ENCODE results near the gene UPK1A. TPM values are rescaled to one million over a fixed set of nuclear protein-coding genes. Genes with fewer than 3 reads are reported as not detected.

The UPK1A gene
- polyA plus RNA-seq (ENCODE audit: insufficient read length in 10 of 10): 1 to 10 TPM in 2 of 10 donors, not detected in 8; 6.1 to 6.5 TPM
- long read RNA-seq, donor 1: 0 reads
- long read RNA-seq, donor 2: 0 reads
- long read RNA-seq, donor 3: 0 reads
- long read RNA-seq, donor 4: 0 reads
- long read RNA-seq, donor 5: 0 reads
- long read RNA-seq, donor 6: 0 reads
- long read RNA-seq, donor 7: 0 reads
- long read RNA-seq, donor 8, partial matches to known transcripts: 0 of 2 reads
- long read RNA-seq, donor 8, other reads (novel, unspliced or antisense): 0 of 2 reads
- long read RNA-seq, donor 9: 0 reads

DNA sequence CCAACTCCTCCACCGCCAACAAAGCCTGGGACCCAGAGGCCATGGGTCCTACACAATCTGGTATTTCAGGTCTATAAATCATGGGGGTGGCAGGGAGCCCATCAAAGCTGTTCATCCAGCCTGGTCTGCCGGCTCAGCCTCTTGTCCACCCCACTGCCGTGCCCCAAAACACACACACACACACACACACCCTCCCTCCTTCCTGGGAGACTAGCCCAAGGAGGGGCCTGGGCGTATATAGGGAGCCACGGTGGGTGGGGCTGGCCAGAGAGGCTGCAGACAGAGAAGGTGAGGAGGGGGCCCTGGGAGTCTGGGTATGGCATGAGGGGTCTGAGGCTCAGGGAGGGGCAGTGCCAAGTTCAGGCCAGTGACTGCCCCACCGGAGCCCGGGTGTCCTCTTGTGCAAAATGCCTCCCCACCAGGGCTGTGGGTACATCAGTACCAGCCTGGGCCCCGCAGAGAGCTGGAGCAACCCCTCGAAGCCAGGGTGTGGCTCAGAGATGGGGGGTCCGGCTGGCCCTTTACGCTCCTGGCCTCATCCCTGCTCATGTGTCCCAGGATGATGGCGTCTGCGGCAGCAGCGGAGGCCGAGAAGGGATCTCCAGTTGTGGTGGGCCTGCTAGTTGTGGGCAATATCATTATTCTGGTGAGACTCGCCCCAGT, at the start of gene UPK1A:
Gene UPK1A, plus strand, starts transcription at position 267 of the 663 bp plus-strand sequence. Its CDS starts 296 bp downstream, at position 563.
- no peak for DNase-seq

DNA sequence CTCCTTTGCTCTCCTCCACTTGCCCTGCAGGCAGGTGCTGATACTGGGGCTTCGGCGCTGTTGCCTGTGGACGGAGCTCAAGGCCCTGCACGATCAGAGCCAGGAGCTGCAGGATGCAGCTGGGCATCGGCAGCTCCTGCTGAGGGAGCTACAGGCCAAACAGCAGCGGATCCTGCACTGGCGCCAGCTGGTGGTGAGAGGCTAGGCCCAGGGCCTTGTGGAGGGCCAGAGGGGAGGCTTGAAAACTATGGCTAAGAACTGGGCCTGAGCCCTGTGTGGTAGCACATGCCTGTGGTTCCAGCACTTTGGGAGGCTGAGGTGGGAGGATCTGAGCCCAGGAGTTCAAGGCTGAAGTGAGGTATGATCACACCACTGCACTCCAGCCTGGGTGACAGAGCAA, 47.5 kb upstream of the UPK1A start:
- no peak for DNase-seq

DNA sequence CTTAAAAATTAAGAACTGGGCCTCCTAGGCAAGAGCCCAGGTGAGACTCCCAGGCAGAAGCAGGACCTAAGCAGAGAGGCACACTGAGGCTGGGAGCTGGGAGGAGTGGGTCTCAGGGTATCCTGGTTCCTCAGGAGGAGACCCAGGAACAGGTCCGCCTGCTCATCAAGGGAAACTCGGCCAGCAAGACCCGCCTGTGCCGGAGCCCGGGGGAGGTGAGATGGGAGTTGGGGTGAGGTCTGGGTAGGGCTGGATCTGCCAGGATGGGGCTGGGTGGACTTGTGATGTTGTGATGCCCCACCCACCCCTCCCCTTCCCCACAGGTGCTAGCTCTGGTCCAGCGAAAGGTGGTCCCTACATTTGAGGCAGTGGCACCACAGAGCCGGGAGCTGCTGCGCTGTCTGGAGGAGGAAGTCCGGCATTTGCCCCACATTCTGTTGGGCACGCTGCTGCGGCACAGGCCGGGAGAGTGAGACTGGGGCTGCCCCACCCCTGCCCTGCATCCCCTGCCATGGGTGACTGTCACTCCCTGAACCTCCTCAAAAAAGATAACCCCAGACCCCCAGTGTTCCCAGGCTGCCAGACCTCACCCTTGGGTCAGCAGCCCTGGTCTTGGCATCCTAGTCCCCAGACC, 46.9 kb upstream of the UPK1A start:
- no peak for DNase-seq

DNA sequence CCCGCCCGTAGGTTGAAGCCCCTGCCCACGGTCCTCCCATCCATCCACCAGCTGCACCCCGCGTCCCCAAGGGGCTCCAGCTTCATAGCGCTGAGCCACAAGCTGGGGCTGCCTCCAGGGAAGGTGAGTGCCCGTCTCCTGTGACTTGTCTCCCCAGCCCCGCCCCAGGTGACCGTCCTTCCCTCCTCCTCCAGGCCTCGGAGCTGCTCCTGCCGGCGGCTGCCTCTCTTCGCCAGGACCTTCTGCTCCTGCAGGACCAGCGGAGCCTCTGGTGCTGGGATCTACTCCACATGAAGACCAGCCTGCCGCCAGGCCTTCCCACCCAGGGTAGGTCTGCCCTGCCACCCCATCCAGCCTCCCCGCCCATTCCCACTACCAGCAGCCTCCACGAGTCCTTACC, 46.3 kb upstream of the UPK1A start:
- no peak for DNase-seq

DNA sequence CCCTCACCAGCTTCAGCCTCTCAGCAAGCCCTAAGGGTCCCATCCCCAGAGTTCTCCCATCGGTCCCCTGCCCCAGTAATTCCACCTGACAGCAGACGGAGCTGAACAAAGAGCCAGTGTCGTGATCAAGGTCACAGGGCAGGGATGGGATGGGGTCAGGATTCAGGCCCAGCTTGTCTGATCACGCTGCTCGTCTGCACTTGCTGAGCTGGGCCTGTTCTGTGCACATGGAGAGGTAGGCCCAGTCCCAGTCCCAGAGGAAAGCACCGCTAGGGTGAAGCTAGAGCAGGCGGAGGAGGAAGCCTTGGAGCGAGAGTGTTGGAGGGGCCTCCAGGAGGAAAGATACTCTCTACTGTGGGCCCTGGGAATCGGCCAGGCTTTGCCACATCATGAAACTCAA, 44.6 kb upstream of the UPK1A start:
- no peak for DNase-seq

DNA sequence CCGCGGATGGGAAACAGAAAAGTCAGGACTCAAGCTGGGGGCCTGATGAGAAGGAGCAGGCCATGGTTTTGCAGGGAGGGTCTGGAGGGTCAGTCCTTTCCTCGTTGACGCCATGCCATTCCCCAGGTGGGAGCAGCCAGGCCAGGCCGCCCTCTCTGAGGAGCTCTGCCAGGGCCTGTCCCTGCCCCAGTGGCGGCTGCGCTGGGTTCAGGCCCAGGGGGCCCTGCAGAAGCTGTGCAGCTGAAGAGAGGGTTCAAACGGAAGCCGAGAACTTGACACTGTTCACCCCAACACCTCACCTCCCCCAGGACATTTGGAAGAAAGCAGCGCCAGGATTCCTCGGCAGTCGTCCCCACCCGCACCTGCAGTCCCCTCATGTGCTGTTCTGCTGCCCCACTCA, 43.6 kb upstream of the UPK1A start:
- no peak for DNase-seq

DNA sequence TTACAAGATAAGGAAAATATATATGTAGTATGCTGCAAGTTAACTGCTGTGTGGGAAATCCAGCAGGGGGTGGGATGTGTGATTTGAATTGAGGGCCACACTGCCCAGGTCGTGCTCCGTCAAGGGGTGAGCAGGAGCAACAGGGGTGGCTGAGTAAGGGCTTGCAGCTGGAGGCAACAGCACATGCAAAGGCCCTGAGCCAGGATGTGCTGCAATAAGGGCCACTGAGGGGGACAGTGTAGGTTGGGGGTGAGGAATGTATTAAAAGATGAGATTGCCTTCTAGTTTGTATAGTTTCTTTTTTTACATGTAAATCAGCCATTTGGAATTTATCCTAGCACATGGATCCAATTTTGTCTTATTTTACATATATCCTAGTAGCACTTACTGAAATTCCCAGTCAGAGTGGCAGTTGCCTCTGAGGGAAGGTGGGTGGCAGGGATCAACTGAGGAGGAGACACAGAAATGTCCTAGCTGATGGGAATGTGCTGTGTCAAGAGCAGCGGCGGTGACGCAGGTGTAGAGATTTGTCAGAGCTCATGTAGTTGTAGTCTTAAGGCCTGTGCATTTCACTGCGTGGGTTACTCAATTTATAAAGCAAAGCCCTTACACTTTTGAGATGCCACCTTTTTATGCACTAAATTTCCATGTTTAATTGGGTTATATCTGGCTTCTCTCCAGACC, 42.8 kb upstream of the UPK1A start:
- no peak for DNase-seq

DNA sequence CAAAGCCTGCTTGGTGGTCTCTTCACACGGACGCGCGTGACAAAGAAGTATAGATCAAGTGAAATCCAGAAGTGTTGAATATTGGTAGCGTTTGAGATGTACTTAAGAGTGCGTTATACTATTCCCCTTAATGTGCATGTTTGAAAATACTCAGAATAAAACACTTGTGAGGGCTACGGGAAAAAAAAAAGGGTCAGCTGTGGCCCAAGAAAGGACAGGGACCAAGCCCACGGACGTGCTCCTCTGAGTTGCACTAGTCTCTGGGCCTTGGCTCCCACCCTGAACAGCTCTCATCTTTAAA, 38.1 kb upstream of the UPK1A start:
- no peak for DNase-seq

DNA sequence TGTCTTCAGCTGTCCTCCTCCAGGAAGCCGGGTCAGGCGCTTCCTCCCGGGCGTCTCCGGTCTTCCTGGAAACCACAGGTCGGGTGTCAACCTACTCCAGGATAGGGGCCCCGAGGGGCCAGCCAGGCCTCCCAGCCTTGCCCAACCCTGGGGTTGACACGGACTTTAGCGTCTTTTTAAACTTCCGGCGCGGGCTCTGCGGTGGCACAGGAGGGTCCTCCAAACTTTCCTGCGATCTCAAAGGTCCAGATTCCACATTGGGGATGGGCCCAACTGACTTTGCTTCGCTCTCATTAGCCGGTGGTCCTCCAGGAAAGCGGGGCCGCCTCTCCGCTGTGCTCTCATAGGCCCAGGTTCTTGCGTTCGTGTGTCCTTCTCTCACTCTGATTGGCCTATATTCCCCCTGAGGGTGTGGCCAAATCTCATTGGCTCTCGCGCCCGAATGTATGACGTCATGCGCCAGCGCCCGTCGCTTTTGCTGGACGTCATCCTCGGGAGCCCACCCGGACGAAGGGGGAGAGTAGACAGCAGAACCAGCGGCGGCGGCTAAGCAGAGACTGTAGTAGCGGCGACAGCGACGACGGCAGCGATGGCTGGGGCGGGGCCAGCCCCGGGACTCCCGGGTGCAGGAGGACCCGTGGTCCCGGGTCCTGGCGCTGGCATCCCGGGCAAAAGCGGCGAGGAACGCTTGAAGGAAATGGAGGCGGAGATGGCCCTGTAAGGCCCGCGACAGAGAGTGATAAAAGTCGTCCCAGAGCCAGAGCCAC, 37.6 kb upstream of the UPK1A start, which contains the start of gene RBM42:
Gene RBM42, plus strand, starts transcription at position 472 of the 767 bp plus-strand sequence. Its CDS starts 118 bp downstream, at position 590.
- DNase-seq: peak; percentile 99 to 100 (median 99)

DNA sequence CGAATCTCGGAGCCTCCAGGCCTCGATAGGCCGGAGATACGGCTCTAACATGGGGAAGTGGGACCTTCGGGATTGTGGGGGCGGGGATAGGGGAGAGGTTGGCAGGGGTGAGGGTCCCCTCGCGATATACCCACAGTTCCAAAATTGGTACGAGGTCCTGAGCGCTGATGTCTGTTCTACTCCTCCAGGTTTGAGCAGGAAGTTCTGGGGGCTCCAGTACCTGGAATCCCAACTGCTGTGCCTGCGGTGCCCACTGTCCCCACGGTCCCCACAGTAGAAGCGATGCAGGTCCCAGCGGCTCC, 37.0 kb upstream of the UPK1A start:
- DNase-seq: no peak

DNA sequence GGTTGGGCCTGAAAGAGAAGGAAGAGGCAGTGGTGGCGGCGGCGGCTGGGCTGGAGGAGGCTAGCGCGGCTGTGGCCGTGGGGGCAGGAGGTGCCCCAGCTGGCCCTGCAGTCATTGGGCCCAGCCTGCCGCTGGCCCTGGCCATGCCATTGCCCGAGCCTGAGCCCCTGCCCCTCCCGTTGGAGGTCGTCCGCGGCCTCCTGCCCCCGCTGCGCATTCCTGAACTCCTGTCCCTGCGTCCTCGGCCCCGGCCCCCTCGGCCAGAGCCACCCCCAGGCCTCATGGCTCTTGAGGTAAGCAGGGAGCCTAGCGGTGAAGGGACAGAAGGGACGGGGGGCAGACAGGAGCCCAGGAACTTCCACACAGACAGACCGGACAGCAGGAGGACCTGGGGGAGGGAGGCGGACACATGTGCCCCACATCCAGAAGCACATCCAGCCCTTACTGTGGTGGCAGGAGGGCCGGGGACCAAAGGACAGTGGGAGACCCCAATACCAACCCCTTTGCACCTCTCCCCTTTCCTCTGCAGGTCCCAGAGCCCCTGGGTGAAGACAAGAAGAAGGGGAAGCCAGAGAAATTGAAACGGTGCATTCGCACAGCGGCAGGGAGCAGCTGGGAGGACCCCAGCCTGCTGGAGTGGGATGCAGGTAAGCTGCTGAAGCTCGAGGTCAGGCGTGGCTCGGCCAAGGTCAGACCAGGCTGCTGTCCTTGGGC, 32.4 kb upstream of the UPK1A start:
- DNase-seq: no peak

DNA sequence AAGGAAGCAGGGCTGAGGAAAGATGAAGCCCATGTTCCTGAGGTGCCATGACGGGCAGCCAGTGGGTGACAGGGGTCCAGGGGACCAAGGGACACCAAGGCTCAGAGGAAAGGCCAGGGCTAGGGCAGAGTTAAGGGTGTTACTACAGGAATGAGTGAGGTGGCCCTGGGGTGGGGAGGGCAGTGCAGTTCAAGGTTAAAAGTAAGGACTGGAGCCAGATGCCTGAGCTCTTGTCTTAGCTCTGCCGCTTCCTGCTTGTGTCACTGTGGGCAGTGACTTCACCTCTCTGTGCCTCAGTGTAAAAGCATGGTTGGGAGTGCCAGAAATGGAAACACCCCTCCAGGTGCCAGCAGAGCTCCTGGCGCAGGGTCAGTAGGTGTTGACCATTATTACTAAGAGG, 29.7 kb upstream of the UPK1A start:
- no peak for DNase-seq

DNA sequence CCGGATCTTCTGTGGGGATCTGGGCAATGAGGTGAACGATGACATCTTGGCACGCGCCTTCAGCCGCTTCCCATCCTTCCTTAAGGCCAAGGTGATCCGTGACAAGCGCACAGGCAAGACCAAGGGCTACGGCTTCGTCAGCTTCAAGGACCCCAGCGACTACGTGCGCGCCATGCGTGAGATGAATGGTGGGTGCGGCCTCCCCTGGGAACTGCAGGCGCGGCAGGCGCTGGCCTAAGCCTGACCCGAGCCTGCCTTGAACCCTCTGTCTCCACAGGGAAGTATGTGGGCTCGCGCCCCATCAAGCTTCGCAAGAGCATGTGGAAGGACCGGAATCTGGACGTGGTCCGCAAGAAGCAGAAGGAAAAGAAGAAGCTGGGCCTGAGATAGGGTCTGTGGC, 29.2 kb upstream of the UPK1A start:
- DNase-seq: no peak

DNA sequence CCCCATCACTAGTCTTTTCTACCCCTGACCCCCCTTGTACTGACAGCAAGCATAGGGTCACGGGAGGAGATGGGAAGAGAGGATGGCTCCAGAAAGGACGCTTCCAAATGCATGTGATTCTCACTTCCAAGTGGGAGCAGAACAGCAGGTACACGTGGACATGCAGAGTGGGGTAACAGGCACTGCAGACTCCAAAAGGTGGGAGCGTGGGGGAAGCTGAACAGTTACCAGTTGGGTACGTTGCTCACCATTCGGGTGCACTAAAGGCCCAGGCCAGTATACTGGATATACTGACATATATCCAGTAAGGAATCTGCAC, 27.0 kb upstream of the UPK1A start:
- DNase-seq: no peak

DNA sequence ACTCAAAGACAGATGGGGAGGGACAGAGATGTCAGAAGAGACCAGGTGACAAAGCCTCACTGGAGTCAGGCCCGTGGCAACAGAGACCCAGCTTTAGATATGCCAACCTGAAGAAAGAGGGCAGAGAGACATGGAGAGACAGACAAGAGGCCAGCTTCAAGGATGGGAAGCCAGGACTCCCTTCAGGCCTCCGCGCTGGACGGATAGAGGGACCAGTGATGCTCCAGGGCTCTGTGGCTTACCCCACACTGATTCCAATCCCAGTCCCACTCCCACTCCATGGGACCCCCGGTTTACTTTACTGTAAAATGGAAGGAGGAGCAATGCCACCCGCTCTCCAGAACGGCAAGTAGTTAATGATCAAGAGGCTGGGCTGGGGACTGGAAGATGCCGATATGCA, 26.5 kb upstream of the UPK1A start:
- DNase-seq: no peak

DNA sequence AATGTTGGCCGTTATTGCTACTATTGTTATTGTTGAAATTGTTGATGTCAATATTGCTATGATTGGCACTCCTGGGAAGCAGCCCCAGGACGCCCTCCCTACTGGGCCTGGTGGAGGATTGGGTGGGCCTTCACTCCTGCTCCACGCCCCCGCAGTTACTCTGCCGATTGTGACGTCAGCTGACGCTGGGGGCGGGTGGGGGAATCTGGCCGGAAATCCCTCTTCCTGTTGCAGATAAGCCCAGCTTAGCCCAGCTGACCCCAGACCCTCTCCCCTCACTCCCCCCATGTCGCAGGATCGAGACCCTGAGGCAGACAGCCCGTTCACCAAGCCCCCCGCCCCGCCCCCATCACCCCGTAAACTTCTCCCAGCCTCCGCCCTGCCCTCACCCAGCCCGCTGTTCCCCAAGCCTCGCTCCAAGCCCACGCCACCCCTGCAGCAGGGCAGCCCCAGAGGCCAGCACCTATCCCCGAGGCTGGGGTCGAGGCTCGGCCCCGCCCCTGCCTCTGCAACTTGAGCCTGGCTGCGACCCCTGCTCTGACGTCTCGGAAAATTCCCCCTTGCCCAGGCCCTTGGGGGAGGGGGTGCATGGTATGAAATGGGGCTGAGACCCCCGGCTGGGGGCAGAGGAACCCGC, 24.7 kb upstream of the UPK1A start, which contains the start of gene ETV2:
Gene ETV2, plus strand, starts transcription at position 231 of the 637 bp plus-strand sequence. CDS start 716 bp downstream, outside the sequence.
- peak in 1 of 3 donors; percentile 58 for DNase-seq

DNA sequence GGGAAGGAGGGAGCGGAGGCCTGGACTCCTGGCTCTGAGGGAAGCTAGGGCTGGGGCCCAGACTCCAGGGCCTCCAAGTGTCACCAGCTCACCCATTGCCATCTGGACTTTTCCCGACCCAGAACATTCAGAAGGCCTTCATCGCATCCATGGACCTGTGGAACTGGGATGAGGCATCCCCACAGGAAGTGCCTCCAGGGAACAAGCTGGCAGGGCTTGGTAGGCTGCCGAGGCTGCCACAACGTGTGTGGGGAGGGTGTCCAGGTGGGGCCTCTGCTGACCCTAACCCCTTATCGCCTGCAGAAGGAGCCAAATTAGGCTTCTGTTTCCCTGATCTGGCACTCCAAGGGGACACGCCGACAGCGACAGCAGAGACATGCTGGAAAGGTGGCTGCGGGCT, 24.0 kb upstream of the UPK1A start:
- DNase-seq: peak in 1 of 3 donors; percentile 18

DNA sequence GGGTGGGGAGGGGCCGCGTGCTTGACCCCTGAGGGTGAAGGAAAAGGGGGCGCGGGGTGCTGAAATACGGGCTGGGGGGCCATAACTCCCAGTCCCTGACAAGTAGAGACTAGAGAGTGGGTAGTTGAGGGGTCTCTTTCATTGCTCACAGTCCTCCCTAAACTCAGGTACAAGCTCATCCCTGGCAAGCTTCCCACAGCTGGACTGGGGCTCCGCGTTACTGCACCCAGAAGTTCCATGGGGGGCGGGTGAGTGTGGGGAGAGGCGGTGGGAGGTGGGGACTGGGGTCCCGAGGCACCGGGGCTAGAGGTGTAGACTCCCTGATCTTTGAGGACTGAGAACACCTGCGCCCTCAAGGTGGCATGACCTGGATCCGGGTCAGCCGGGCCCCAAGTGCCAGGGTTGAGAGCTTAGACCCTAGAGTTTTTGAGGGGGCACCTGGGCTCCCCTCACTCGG, 23.5 kb upstream of the UPK1A start:
- DNase-seq: peak in 1 of 3 donors; percentile 14

DNA sequence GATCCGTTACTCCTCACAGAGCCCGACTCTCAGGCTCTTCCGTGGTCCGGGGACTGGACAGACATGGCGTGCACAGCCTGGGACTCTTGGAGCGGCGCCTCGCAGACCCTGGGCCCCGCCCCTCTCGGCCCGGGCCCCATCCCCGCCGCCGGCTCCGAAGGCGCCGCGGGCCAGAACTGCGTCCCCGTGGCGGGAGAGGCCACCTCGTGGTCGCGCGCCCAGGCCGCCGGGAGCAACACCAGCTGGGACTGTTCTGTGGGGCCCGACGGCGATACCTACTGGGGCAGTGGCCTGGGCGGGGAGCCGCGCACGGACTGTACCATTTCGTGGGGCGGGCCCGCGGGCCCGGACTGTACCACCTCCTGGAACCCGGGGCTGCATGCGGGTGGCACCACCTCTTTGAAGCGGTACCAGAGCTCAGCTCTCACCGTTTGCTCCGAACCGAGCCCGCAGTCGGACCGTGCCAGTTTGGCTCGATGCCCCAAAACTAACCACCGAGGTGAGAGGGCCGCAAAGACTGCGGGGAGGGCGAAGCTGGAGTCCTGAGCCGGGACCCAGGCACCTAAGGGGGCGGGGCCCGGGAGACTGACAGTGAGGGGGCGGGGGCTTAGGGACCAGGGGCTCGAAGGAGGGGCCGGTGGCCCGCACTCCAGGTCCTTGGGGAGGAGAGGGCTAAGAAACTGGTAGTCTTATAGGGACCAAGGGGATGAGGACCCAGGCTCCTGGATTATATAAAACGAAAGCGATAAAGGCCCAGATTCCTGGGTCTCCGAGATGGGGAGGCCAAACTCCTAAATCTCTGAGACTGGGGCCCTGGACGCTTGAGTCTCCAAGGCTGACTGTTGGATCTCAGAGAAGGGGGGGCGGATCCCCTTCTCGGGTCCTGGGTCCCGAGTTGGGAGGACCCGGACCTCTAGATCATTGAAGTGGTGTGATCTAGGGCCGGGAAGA, 22.8 kb upstream of the UPK1A start:
- DNase-seq: peak; percentile 75 to 95 (median 82)

All from muscle of back (tissue), 13 donors.